ENCODE data around the gene ADARB1.

Gene ADARB1

GRCh38 chr21:45049714-45050344 lies 24.6 kb upstream of the ADARB1 start:
- DNase-seq (ENCODE audit: low read depth, low spot score), result no peak
- ChIA-PET CTCF (interaction anchor here (1.4 kb wide), 1 partner anchor 79 kb away, joined by 5 read pairs; no protein-coding TSS in a partner anchor), POLR2A (interaction anchor here (1.6 kb wide), 2 partner anchors 24 to 87 kb away, joined by 4 to 6 read pairs; no protein-coding TSS in a partner anchor)
- TF ChIP-seq CTCF (IDR thresholded peaks at IDR 0.05; ENCODE audit: insufficient read depth, low read length, missing control alignments), result no peak
- no peak overlapping the region for H3K4me3 ChIP-seq (ENCODE audit: low read depth, low read length)

GRCh38 chr21:45050345-45050796 lies 24.0 kb upstream of the ADARB1 start:
- no peak for TF ChIP-seq CTCF (IDR thresholded peaks at IDR 0.05; ENCODE audit: insufficient read depth, low read length, missing control alignments)
- POLR2A ChIA-PET, result interaction anchor here (1.1 to 1.6 kb wide), 3 partner anchors 9 to 88 kb away, joined by 3 to 6 read pairs (median 4); no protein-coding TSS in a partner anchor
- CTCF ChIA-PET, result interaction anchor here (1.4 to 1.6 kb wide), 2 partner anchors 78 to 87 kb away, joined by 5 to 6 read pairs; no protein-coding TSS in a partner anchor
- H3K4me3 ChIP-seq (ENCODE audit: low read depth, low read length), result no peak overlapping the region
- no peak for DNase-seq (ENCODE audit: low read depth, low spot score)

- ChIA-PET CTCF (interaction anchor here (0.7 to 1.6 kb wide), 4 partner anchors 13 to 101 kb away, joined by 3 to 6 read pairs (median 4); no protein-coding TSS in a partner anchor), POLR2A (interaction anchor here (1.1 to 1.6 kb wide), 3 partner anchors 10 to 88 kb away, joined by 3 to 6 read pairs (median 4); no protein-coding TSS in a partner anchor)
- no peak for TF ChIP-seq CTCF (IDR thresholded peaks at IDR 0.05; ENCODE audit: insufficient read depth, low read length, missing control alignments)
- peak; percentile 55 for DNase-seq (ENCODE audit: low read depth, low spot score)
- H3K4me3 ChIP-seq (ENCODE audit: low read depth, low read length), result no peak overlapping the region
Measured at GRCh38 chr21:45050797-45051489, 23.4 kb upstream of the ADARB1 start.

- DNase-seq (ENCODE audit: low read depth, low spot score), result no peak
Measured at GRCh38 chr21:45051580-45052434, 22.6 kb upstream of the ADARB1 start.

GRCh38 chr21:45052960-45053359 lies 21.4 kb upstream of the ADARB1 start:
- no peak overlapping the region for H3K4me3 ChIP-seq (ENCODE audit: low read depth, low read length)
- TF ChIP-seq CTCF (IDR thresholded peaks at IDR 0.05; ENCODE audit: insufficient read depth, low read length, missing control alignments), result no peak
- no peak for DNase-seq (ENCODE audit: low read depth, low spot score)
- POLR2A ChIA-PET, result no interaction called here
- CTCF ChIA-PET, result interaction anchor here (0.9 kb wide), 1 partner anchor 13 kb away, joined by 3 read pairs; no protein-coding TSS in a partner anchor

More at GRCh38 chr21:45051580-45052434, 22.6 kb upstream of the ADARB1 start:
- POLR2A ChIA-PET, result interaction anchor here (1.1 to 1.6 kb wide), 2 partner anchors 11 to 89 kb away, joined by 3 to 4 read pairs; no protein-coding TSS in a partner anchor
- CTCF ChIA-PET, result interaction anchor here (0.7 to 1.6 kb wide), 4 partner anchors 14 to 102 kb away, joined by 3 to 6 read pairs (median 4); no protein-coding TSS in a partner anchor
- no peak for TF ChIP-seq CTCF (IDR thresholded peaks at IDR 0.05; ENCODE audit: insufficient read depth, low read length, missing control alignments)
- H3K4me3 ChIP-seq (ENCODE audit: low read depth, low read length), result no peak overlapping the region
